Raji (cell line): ENCODE data around the gene VPS13A.

Experiments used
- POLR2A ChIP-seq: IDR thresholded peaks from 2 replicates; pipeline ENCODE4 v1.6.1; 2011; ENCODE audit warnings: low read depth, low read length, control low read depth; ENCODE audit not compliant: insufficient read depth

VPS13A gene

DNA sequence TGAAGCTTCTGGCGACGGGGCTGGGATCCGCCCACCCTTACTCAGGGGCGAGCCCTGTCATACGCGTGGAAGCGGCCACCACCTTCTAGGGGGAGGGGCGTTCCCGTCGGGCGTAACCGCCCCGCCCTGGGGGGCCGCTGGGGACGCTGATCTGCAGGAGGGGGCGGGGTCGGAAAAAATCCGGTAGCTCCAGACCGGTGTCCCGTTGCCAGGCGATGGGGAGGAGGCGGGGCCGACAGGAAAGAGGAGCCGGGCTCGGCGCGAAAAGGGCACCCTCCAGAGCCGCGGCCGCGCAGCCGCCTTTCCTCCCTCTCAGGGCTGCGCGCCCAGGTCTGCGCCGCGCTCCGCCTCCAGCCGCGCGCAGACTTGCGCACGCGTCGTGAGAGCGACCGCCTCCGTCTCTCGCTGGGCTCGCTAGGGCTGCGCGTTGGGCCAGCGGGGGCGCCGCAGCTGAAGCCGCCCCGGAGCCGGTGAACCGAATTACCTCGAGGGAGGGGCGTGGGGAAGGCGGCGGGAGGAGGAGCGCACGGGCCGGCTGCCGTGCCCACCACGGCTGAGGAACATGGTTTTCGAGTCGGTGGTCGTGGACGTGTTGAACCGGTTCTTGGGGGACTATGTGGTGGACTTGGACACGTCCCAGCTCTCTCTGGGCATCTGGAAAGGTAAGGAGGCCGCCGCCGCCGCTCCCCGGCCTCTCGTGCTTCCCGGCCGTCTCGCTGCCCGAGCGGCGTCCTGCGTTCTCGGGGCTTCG is at the start of gene VPS13A:
VPS13A (plus strand) TSS at position 392 of the 751 bp plus-strand sequence; CDS start at position 563, 171 bp downstream.
- TF ChIP-seq POLR2A, result peak; percentile 68

- TF ChIP-seq POLR2A, result no peak
Measured at GRCh38 chr9:77128125-77128789, 49.1 kb upstream of the VPS13A start.

GRCh38 chr9:77131399-77131798 is 45.9 kb upstream of the VPS13A start:
- TF ChIP-seq POLR2A, result no peak

DNA sequence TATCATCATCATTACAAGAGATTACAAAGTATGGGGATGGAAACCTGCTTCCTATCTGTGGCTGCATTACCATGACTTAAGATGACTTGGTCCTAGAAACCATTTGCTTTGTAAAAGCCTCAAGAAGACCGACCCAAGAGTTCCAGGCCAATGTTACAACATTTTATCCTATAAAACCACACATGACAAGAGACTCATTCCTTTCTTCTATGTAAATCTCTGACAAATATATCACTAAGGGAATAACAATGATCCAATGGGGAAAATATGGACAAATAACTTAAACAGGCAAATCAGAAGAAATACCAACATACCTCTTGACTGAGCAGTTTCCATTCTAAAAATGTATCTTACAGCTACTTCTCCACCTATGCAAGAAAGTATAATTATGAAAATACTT is 44.3 kb upstream of the VPS13A start:
- no peak for TF ChIP-seq POLR2A

GRCh38 chr9:77142366-77142765 is 35.0 kb upstream of the VPS13A start:
- TF ChIP-seq POLR2A, result no peak

DNA sequence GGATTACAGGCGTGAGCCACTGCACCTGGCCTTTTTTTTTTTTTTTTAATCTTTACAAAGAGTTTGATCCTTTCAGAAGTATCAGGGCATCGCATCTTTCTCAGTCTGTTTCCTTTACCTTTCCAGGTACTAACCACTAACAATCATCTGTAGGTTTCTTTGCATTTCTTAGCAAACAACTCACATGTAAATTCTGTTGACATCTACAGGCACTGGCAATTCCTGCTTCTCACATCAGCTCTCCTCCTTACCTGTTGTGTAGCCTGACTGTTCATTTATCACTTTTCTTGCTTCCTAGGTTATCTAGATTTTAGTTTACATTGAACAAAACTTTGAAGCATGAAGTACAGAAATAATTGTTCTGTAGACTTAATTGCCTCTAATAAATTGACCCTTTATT is 27.5 kb upstream of the VPS13A start:
- no peak for TF ChIP-seq POLR2A

DNA sequence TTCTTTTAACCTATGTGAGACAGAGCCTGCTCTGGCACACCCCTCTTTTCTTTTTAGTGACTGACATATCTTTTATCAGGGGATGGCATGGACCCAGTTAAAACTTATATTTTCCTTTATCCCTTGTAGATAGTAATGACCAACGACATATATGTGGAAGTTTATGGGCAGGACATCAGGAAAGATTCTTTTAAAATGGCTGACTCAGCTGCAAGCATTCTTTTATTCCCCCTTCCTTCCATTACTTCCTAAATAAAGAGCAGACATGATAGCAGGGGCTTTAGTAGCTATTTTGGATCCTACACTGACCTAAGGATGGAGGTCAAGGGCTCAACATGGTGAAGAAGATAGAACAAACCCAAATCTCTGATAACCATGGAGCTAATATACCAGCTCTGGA is 25.0 kb upstream of the VPS13A start:
- TF ChIP-seq POLR2A, result no peak

DNA sequence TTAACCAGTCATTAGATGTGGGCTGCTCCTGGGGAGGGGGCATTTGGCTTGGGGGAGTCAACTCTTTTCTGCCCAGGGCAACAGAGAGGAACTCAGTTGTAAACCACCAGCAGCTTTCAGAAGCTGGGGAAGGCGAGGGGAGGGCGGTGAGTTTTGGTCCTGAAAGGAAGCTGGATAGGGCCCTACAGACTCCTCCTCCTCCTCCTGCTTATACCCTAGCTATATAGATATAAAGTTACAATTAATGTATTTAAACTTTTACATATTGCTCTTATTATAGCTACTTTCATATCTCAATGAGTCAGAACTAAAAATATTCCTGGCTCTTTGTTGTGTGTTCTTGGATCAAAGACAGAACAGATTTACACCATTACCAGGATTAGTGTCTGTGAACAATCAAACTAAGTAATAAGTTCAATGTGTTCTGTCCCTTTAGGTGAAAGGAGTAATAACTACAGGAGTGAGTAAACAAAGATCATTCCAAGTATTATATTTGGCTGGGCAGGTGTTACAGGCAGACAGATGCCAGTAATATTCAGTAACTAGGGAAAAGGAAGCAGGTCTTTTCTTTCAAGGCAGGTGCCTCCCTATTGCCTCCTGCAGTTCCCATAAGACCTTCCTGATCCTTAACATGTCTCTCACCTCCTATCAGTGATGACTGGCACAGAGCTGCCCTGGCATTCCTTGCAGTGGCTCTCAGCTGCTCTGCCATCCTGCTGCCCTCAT is 20.5 kb upstream of the VPS13A start:
- no peak for TF ChIP-seq POLR2A

GRCh38 chr9:77158772-77159513 is 18.4 kb upstream of the VPS13A start:
- no peak for TF ChIP-seq POLR2A

GRCh38 chr9:77161191-77161590 is 16.1 kb upstream of the VPS13A start:
- TF ChIP-seq POLR2A, result no peak

GRCh38 chr9:77161966-77162365 is 15.4 kb upstream of the VPS13A start:
- no peak for TF ChIP-seq POLR2A

DNA sequence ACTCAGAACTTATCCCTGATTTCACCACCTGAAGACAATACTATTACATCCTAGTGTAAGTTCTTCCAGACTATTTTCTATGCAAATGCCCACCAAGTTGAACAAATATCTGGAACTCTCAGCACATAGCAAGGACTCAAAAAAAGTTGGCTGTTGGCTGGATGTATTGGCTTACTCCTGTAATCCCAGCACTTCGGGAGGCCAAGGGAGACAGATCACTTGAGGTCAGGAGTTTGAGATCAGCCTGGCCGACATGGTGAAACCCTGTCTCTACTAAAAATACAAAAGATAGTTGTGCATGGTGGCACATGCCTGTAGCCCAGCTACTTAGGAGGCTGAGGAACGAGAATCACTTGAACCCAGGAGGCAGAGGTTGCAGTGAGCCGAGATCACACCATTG is 15.0 kb upstream of the VPS13A start:
- no peak for TF ChIP-seq POLR2A

DNA sequence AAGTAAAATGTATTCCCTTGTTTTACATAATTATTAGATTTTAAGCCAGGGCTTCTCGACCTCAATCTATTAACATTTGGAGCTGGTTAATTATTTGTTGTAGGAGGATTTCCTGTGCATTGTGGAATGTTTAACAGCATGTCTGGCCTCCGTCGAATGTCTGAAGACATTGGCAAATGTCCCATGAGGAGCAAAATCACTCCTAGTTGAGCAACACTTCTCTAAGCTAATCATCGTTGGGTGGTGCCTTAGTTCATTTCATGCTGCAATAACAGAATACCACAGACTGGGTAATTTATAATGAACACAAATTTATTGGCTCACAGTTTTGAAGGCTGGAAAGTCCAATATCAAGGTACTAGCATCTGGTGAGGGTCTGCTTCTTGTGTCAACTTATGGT is 13.4 kb upstream of the VPS13A start:
- no peak for TF ChIP-seq POLR2A

DNA sequence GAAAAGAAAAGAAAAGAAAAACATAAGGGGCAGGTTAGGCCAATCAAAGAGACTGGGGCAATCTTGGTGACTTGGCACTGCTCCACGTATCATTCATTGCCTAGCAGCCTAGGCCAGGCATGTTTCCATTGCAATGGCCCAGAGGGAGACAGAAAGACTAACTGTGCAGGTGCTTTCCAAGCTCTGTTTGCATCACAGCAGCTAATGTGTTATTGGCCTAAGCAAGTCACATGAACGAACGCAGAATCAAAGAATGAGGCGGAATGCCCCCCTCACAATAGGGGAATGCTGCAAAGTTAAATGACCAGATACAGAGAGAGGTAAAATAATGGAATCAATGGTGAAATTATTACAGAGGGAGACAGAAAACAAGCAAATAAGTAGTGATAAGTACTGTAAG is 11.1 kb upstream of the VPS13A start:
- TF ChIP-seq POLR2A, result no peak

- TF ChIP-seq POLR2A, result no peak
Measured at GRCh38 chr9:77170991-77171699, 6.2 kb upstream of the VPS13A start.
